Measurements from ENCODE around the gene TMEM11. TPM values are rescaled to one million over a fixed set of nuclear protein-coding genes. Genes with fewer than 3 reads are reported as not detected.

The TMEM11 gene
- total RNA-seq, 1 donor from 2014 or later, result 22.2 TPM

DNA sequence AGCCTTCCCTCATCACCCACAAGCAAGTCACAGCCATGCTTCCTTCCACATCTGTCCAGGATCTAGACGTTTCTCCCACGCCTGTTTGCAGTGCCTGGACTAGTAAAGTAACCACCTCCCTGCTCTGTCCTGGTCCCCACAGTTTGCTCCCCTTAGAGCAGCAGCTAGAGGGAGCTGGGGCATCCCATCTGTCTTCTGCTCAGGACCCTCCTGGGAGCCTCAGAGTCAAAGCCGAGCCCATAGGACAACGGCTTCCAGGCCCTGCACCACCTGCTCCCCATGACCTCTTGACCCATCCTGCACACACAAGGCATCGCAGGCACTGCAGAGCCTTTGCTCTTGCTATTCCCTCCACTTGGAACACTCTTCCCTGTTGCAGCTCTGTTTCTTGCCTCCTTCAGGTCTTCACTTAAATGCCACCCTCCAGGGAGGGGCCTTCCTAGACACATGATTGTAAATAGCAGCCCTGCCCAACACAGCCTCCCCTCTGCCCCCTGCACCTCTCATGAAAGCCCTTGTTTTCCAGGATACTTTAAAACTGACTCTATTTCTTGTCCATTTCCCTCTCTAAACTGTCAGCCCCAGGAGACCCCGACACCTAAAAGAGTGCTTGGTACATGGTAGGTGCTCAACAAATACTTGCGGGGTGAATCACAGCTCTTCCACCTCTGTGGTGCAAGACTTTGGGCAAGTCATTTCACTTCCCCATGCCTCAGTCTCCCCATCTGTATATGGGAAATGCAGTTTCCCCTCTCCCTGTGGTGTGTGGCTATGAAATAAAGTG, 36.2 kb upstream of the TMEM11 start:
- Mint-ChIP-seq H3K36me3 (ENCODE audit: insufficient read depth) (no peaks in the 10 kb centered on the region), H3K9me3 (ENCODE audit: low read depth) (no peaks in the 10 kb centered on the region), H3K27me3 (no peaks in the 10 kb centered on the region), H3K4me1 (ENCODE audit: low read depth) (peaks cover 4% of the 10 kb centered on the region), H3K4me3 (ENCODE audit: low read depth) (peak overlapping the region; percentile 12), H3K27ac (peak overlapping the region; percentile 33)
- DNase-seq (ENCODE audit: low spot score, unreplicated experiment), result no peak
- TF ChIP-seq, protein P1, sequence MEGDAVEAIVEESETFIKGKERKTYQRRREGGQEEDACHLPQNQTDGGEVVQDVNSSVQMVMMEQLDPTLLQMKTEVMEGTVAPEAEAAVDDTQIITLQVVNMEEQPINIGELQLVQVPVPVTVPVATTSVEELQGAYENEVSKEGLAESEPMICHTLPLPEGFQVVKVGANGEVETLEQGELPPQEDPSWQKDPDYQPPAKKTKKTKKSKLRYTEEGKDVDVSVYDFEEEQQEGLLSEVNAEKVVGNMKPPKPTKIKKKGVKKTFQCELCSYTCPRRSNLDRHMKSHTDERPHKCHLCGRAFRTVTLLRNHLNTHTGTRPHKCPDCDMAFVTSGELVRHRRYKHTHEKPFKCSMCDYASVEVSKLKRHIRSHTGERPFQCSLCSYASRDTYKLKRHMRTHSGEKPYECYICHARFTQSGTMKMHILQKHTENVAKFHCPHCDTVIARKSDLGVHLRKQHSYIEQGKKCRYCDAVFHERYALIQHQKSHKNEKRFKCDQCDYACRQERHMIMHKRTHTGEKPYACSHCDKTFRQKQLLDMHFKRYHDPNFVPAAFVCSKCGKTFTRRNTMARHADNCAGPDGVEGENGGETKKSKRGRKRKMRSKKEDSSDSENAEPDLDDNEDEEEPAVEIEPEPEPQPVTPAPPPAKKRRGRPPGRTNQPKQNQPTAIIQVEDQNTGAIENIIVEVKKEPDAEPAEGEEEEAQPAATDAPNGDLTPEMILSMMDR (IDR thresholded peaks at IDR 0.05; ENCODE audit: unreplicated experiment), result no peak

DNA sequence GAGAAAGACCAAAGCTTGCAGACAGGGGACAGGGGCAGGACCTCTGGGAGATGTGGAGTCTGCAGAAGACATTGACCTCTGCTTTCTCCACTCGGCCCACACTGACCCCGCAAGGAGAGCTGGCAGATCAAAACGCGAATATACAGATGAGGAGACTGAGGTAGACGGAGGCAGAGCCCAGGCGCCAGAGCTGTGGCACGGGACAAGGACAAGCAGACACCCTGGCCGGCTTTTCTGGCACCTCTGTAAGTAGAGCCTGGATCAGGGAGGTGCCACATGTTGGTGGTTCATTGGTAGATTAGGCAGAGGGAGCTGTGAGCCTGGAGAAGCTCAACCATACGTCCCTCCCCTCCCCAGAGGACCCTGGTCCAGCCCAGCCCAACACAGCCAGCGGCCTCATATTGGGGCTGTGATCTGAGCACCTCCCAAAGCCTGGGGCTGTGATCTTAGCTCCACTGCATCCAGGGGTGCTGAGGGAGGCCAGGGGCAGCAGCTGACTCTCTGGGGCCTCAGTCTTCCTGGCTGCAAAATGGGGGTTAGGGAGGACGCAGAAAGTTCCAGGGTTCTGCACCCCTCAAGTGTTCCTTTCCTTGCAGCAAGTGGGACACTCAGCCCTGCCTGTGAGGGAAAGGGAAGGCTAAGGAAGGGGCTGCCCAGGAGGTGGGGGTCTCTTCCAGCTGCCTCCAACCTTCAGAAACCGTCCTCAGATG, 35.3 kb upstream of the TMEM11 start:
- no peaks in the 10 kb centered on the region for H3K36me3 Mint-ChIP-seq (ENCODE audit: insufficient read depth)

DNA sequence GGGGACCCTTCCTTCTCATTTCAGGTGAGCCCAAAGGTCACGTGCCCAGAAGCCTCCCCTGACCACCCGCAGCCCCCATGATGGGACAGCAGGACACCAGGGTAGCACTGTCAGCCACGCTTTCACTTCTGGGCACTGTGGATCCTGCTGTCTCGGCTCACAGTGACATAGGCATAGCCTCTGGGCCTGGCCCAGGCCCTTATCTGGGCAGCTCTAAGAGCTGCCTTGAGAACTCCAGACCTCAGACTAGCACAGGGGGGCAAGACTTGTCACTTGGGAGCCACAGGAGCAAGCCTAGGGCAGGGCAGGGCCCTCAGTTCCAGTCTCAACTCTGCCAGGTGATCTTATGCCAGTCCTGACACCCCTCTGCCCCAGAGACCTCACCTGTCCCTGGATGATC, 34.5 kb upstream of the TMEM11 start:
- H3K27ac Mint-ChIP-seq, result no peak overlapping the region
- H3K4me3 Mint-ChIP-seq (ENCODE audit: low read depth), result no peak overlapping the region
- H3K9me3 Mint-ChIP-seq (ENCODE audit: low read depth), result no peaks in the 10 kb centered on the region
- H3K36me3 Mint-ChIP-seq (ENCODE audit: insufficient read depth), result no peaks in the 10 kb centered on the region
- H3K4me1 Mint-ChIP-seq (ENCODE audit: low read depth), result peaks cover 4% of the 10 kb centered on the region
- DNase-seq (ENCODE audit: low spot score, unreplicated experiment), result no peak
- TF ChIP-seq, protein P1 (IDR thresholded peaks at IDR 0.05; ENCODE audit: unreplicated experiment), result no peak
- H3K27me3 Mint-ChIP-seq, result no peaks in the 10 kb centered on the region

More for the DNA sequence above, 35.3 kb upstream of the TMEM11 start:
- no peaks in the 10 kb centered on the region for H3K9me3 Mint-ChIP-seq (ENCODE audit: low read depth)
- no peaks in the 10 kb centered on the region for H3K27me3 Mint-ChIP-seq
- H3K4me1 Mint-ChIP-seq (ENCODE audit: low read depth), result peaks cover 4% of the 10 kb centered on the region
- no peak overlapping the region for H3K4me3 Mint-ChIP-seq (ENCODE audit: low read depth)
- DNase-seq (ENCODE audit: low spot score, unreplicated experiment), result no peak
- peak overlapping the region; percentile 69 for H3K27ac Mint-ChIP-seq
- TF ChIP-seq, protein P1 (IDR thresholded peaks at IDR 0.05; ENCODE audit: unreplicated experiment), result no peak

DNA sequence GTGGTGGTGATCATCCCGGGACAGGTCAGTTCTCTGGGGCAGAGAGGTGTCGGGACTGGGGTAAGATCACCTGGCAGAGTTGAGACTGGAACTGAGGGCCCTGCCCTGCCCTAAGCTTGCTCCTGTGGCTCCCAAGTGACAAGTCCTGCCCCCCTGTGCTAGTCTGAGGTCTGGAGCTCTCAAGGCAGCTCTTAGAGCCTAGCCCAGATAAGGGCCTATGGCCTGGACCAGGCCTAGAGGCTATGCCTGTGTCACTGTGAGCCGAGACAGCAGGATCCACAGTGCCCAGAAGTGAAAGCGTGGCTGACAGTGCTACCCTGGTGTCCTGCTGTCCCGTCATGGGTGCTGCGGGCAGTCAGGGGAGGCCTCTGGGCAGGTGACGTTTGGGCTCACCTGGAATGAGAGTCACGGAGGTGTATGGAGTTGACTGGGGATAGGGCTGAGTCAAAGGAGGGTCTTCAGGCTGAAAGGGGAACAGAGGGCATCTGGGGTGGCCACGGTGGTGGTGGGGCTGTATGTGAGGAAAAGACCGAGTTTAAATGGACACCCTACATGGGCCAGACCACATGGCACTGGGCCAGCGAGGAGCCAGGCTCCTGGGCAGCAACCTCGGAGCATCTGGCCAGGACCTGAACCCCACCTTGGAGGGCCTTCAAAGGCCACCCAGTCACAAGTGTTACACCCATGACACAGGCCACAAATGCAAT, 33.7 kb upstream of the TMEM11 start:
- DNase-seq (ENCODE audit: low spot score, unreplicated experiment), result no peak
- TF ChIP-seq, protein P1 (IDR thresholded peaks at IDR 0.05; ENCODE audit: unreplicated experiment), result no peak
- H3K4me1 Mint-ChIP-seq (ENCODE audit: low read depth), result peaks cover 4% of the 10 kb centered on the region
- no peaks in the 10 kb centered on the region for H3K27me3 Mint-ChIP-seq
- H3K4me3 Mint-ChIP-seq (ENCODE audit: low read depth), result no peak overlapping the region
- H3K9me3 Mint-ChIP-seq (ENCODE audit: low read depth), result no peaks in the 10 kb centered on the region
- no peak overlapping the region for H3K27ac Mint-ChIP-seq
- H3K36me3 Mint-ChIP-seq (ENCODE audit: insufficient read depth), result no peaks in the 10 kb centered on the region

DNA sequence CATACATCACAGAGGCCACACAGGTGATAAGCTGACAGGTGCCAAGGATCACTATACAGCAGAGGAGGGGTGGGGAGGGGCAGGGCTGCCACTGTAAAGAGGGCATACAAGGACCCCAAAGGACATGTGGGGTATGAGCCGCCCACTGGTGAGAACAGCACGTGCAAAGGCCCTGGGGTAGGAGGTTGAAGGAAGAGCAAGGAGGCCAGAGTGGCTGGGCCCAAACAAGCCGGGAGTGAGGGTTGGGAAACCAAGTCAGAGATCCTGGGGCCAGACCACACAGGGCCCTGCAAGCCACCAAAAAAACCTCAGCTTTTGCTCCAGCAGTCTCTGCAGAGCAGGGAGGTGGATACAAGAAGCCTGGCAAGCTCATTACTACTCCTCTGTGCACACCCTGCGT, 32.7 kb upstream of the TMEM11 start:
- H3K27ac Mint-ChIP-seq, result no peak overlapping the region
- DNase-seq (ENCODE audit: low spot score, unreplicated experiment), result no peak
- H3K4me3 Mint-ChIP-seq (ENCODE audit: low read depth), result no peak overlapping the region
- H3K4me1 Mint-ChIP-seq (ENCODE audit: low read depth), result peaks cover 2% of the 10 kb centered on the region
- TF ChIP-seq, protein P1 (IDR thresholded peaks at IDR 0.05; ENCODE audit: unreplicated experiment), result no peak
- no peaks in the 10 kb centered on the region for H3K9me3 Mint-ChIP-seq (ENCODE audit: low read depth)
- H3K27me3 Mint-ChIP-seq, result no peaks in the 10 kb centered on the region
- H3K36me3 Mint-ChIP-seq (ENCODE audit: insufficient read depth), result no peaks in the 10 kb centered on the region

Measured in progenitor cell of endocrine pancreas (in vitro differentiated cells).